Body of pancreas (tissue), 4 donors: ENCODE results near the gene DNAI1.

Experiments
- POLR2A ChIP-seq, 3 donors: fragments of 450-650 bp; IDR thresholded peaks; one replicate each; pipeline ENCODE4 v1.6.1; 2016; ENCODE audit warnings: antibody characterized with exemption in 3 of 3, mild to moderate bottlenecking in 2 of 3
- TF ChIP-seq, protein P1 (sequence below), 7 experiments: fragments of 450-650 bp in 4 of 7; fragments of 200-600 bp in 3 of 7; sonication (generic) in 3 of 7; IDR thresholded peaks; one replicate each; pipeline ENCODE4 v1.5.1; 2016 to 2019; ENCODE audit warnings: antibody characterized with exemption in 7 of 7

DNA sequence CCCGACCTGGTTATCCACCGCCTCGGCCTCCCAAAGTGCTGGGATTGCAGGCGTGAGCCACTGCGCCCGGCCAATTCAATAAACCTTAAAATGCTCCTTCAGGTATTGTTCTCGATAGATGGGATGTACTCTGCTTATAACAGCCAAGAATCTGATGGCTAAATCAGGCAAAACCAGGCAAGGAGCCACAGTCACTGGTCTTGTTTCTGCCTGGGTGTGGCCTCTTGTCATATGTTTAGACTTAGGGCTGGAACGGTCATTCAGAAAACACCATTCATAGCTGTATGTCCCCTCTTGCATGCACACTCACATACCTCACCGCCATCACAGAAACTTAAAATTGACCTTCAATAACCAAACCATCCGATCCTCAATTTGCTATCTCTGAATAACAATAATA, 8.0 kb upstream of the DNAI1 start:
- TF ChIP-seq, protein P1, sequence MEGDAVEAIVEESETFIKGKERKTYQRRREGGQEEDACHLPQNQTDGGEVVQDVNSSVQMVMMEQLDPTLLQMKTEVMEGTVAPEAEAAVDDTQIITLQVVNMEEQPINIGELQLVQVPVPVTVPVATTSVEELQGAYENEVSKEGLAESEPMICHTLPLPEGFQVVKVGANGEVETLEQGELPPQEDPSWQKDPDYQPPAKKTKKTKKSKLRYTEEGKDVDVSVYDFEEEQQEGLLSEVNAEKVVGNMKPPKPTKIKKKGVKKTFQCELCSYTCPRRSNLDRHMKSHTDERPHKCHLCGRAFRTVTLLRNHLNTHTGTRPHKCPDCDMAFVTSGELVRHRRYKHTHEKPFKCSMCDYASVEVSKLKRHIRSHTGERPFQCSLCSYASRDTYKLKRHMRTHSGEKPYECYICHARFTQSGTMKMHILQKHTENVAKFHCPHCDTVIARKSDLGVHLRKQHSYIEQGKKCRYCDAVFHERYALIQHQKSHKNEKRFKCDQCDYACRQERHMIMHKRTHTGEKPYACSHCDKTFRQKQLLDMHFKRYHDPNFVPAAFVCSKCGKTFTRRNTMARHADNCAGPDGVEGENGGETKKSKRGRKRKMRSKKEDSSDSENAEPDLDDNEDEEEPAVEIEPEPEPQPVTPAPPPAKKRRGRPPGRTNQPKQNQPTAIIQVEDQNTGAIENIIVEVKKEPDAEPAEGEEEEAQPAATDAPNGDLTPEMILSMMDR (IDR thresholded peaks at IDR 0.05), result no peak
- no peak for TF ChIP-seq POLR2A (IDR thresholded peaks at IDR 0.05)
